HG02798 (cell line): ENCODE results near the gene PVALEF.

Experiments used
- ATAC-seq: cut with Tn5 transposase; IDR thresholded peaks from one replicate; pipeline ENCODE4 v1.9.1; 2021; ENCODE audit warnings: mild to moderate bottlenecking; ENCODE audit not compliant: unreplicated experiment, poor library complexity

The PVALEF gene

GRCh38 chr17:81193051-81193410 is 27.7 kb downstream of the PVALEF start:
- ATAC-seq: no peak

GRCh38 chr17:81193470-81194224 is 28.3 kb downstream of the PVALEF start:
- no peak for ATAC-seq

- no peak for ATAC-seq
Observed at GRCh38 chr17:81194225-81194760, 29.0 kb downstream of the PVALEF start.

- no peak for ATAC-seq
Observed at GRCh38 chr17:81194941-81195901, 29.9 kb downstream of the PVALEF start.

- no peak for ATAC-seq
Observed at GRCh38 chr17:81195941-81196495, 30.7 kb downstream of the PVALEF start.

GRCh38 chr17:81196505-81197408 is 31.4 kb downstream of the PVALEF start:
- no peak for ATAC-seq

GRCh38 chr17:81197409-81197795 is 32.1 kb downstream of the PVALEF start:
- ATAC-seq: no peak

- no peak for ATAC-seq
Observed at GRCh38 chr17:81197831-81198490, 32.7 kb downstream of the PVALEF start.

GRCh38 chr17:81198826-81199481 is 33.6 kb downstream of the PVALEF start:
- no peak for ATAC-seq

GRCh38 chr17:81199482-81199830 is 34.1 kb downstream of the PVALEF start:
- ATAC-seq: no peak

GRCh38 chr17:81200201-81200600 is 34.9 kb downstream of the PVALEF start:
- no peak for ATAC-seq

GRCh38 chr17:81200695-81201580 is 35.6 kb downstream of the PVALEF start:
- ATAC-seq: no peak

- no peak for ATAC-seq
Observed at GRCh38 chr17:81202318-81202717, 37.0 kb downstream of the PVALEF start.

- no peak for ATAC-seq
Observed at GRCh38 chr17:81203136-81203535, 37.8 kb downstream of the PVALEF start.

- no peak for ATAC-seq
Observed at GRCh38 chr17:81204578-81204977, 39.3 kb downstream of the PVALEF start.

GRCh38 chr17:81206166-81206565 is 40.9 kb downstream of the PVALEF start:
- ATAC-seq: no peak

- no peak for ATAC-seq
Observed at GRCh38 chr17:81206657-81207056, 41.4 kb downstream of the PVALEF start.
